Ovary (tissue), 3 donors: Measurements from ENCODE around the gene TEKT5.

ENCODE experiments used
- POLR2A ChIP-seq: fragments of 450-650 bp; IDR thresholded peaks from one replicate; pipeline ENCODE4 v1.6.1; 2017; ENCODE audit warnings: antibody characterized with exemption, mild to moderate bottlenecking, moderate library complexity
- TF ChIP-seq, protein P1 (sequence below), 3 donors: fragments of 450-650 bp in 2 of 3; fragments of 200-600 bp in 1 of 3; IDR thresholded peaks; one replicate each; pipeline versions ENCODE4 v1.5.1 to v1.8.0; 2016 to 2022; ENCODE audit warnings: antibody characterized with exemption in 3 of 3, mild to moderate bottlenecking in 1 of 3
- donor health status: DM: no; HTN: no; CAD: no.

DNA sequence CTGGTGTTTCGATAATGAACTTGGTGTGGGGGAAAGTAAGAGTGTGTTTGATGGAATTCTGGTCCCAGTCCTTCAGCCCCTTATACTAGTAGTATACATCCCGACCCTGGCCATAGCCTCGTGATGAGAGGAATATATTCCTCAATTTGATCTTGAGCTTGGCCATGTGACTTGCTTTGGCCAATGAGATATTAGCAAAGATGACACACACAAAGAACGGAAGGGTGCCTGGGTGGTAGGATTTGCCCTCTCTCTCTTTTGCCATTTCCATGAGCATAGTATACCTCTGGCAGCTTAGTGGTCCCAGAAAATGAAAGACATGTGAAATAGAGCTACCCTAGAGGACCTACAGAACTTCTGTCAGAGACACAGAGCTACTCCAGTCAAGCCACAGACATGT lies 111.5 kb downstream of the TEKT5 start:
- TF ChIP-seq, protein P1, sequence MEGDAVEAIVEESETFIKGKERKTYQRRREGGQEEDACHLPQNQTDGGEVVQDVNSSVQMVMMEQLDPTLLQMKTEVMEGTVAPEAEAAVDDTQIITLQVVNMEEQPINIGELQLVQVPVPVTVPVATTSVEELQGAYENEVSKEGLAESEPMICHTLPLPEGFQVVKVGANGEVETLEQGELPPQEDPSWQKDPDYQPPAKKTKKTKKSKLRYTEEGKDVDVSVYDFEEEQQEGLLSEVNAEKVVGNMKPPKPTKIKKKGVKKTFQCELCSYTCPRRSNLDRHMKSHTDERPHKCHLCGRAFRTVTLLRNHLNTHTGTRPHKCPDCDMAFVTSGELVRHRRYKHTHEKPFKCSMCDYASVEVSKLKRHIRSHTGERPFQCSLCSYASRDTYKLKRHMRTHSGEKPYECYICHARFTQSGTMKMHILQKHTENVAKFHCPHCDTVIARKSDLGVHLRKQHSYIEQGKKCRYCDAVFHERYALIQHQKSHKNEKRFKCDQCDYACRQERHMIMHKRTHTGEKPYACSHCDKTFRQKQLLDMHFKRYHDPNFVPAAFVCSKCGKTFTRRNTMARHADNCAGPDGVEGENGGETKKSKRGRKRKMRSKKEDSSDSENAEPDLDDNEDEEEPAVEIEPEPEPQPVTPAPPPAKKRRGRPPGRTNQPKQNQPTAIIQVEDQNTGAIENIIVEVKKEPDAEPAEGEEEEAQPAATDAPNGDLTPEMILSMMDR (IDR thresholded peaks at IDR 0.05): no peak
- TF ChIP-seq POLR2A: no peak
